HG02610 (cell line): ENCODE data around the gene VTA1.
"Not testable (repeated sequence)": the region's sequence is repeated elsewhere in the genome, so short reads cannot be mapped to it uniquely, and the experiment has no call there.

Experiments
- ATAC-seq: cut with Tn5 transposase; IDR thresholded peaks from one replicate; pipeline ENCODE4 v1.9.1; 2021; ENCODE audit warnings: mild to moderate bottlenecking, moderate library complexity; ENCODE audit not compliant: unreplicated experiment

The VTA1 gene

DNA sequence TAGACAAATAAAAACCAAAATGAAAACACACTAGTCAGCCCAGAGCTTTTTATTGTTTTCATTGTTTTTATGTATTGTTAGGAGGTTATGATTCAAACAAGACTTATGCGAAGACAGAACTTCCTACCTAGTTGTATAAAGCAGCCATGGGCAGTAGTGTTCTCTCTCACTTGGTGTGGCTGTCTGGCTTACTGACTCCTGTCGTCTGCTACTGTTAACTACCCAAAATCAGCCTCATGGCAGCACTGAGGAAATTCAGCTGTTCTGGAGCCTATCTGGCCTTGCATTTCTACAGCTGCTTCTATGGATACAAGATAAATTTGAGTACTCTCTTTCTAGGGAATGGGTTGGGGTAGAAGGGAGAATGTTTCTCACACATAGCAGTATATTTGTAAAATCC, 20.4 kb downstream of the VTA1 start:
- no peak for ATAC-seq

DNA sequence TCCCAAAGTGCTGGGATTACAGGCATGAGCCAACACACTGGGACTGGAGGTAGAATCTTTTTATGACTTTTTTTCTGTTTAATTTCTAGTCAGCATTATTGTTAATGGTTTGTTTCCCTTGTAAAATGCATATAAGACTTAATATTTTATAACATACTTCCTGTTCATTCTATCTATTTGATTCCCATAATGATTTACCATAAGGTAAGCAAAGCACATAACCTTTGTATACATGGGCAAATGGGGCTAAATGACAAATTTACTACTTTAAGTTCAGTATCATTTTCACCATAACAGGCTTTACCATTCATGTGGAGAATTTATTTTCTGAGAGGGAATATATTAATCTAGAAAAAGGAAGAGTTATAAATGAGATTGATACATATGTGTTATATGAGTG, 24.3 kb downstream of the VTA1 start:
- no peak for ATAC-seq

DNA sequence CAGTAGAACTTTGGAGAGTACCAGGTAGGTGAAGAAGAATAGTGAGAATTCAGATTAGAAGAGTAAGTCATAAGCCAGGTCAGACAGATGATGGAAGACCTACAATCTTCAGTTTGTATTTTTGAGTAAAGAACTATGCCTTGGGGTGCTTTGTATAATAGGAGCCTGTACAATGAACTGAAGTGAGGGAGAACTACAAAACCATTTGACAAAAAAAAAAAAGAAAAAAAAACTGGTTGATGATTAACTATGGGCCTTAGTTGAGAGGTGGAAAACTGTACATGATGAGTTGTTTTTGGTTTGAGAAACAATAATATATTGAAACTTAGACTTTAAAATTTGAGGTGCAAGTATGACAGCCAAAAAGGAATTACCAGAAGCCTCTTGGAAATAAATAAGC, 25.7 kb downstream of the VTA1 start:
- no peak for ATAC-seq

DNA sequence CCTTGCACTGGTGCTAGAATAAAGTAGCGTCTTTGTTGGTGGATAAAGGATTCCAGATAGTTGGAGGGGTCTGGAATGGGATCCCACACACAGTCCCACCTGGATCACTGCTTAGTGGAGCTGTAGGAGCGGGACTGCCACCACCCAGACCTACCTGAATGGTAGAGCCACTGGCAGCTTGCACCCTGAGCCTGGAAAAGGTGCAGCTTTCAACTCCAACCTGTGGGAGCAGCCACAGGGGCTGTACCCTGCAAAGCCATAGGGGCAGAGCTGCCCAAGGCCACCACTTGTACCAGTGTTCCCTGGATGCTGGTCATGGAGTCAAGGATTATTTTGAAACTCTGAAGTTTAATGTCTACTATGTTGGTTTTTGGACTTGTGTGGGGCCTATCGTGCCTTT, 26.9 kb downstream of the VTA1 start:
- ATAC-seq: no peak

DNA sequence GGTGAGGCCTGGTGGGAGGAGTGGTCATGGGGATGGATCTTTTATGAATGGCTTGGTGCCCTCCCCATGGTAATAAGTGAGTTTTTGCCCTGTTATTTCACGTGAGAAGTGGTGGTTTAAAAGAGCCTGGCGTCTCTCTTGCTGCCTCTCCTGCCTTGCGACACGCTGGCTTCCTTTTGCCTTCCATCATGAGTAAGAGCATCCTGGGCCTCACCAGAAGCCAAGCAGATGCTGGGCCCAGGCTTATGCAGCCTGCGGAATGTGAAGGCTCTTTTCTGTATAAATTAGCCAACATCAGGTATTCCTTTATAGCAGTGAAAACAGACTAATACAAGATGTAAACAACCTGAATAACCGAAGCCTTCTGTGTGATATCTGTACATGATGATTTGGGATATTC, 27.6 kb downstream of the VTA1 start:
- no peak for ATAC-seq

DNA sequence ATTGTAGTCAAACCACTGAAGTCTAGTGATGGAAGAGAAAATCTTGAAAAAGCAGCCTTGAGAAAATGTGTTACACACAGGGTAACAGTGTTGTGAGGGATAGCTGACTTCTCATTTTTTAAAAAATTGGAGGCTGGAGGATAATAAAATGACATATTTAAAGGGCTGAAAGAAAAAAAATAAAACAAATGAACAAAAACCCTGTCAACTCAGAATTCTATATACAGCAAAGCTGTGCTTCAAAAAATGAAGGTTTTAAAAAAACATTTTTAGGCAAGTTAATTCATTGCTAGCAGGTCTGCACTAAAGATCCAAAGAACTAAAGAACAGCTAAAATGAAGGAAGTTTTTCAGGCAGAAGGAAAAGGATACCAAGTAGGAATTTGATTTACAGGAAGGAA, 31.1 kb downstream of the VTA1 start:
- no peak for ATAC-seq

DNA sequence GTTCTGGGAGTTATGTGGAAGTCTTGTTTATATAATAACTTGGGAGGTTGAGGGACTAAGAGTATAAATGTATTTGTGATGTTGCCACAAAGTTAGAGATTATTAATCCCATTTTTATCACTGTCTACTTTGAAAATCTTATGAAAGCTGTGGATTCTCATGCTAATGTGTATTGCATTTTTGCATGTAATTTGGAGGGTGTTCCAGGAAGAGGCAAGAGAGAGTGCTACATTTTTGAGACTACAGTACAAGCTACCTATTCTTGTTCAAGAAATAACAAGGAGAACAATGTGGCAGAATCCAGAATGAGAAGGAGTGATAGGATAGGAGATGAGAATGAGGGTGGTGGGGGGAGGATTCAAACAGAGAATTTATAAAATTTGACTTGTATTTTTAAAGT, 34.9 kb downstream of the VTA1 start:
- no peak for ATAC-seq

DNA sequence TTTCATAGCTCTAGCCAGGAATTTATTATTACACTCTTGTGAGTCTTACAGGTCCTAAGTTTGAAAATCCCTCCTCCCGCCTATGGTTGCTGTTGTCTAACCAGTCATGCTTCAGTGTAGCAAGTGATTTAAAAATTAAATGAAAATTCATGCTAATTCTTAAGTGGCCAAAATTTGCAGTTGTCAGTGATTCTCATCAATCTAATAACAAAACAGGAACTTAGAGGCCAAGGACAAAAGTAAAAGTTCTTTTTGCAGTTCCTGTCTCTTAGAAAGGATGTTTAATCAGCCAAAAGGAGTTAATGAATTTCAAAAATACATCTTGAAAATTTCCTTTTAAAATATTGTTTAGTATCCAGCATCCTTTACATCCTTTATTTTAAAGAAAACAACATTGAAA, 36.3 kb downstream of the VTA1 start:
- no peak for ATAC-seq

DNA sequence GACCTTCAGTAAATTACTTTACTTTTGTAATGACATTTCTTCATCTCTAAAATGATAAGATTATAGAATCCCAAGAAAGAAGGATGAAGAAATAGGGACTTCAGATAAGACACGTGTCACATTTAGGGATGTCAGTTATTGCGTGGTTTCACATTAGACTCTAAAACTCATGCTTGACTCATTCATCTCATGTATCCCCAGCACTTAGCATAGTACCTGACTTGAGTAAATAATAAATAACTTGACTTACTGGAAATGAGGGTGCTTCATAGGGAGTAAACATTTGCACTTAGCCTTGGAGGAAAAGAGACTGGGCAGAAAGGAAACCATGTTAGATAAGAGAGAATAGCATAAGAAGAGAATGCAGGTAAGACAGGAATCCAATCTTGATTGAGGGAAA, 37.2 kb downstream of the VTA1 start:
- no peak for ATAC-seq

DNA sequence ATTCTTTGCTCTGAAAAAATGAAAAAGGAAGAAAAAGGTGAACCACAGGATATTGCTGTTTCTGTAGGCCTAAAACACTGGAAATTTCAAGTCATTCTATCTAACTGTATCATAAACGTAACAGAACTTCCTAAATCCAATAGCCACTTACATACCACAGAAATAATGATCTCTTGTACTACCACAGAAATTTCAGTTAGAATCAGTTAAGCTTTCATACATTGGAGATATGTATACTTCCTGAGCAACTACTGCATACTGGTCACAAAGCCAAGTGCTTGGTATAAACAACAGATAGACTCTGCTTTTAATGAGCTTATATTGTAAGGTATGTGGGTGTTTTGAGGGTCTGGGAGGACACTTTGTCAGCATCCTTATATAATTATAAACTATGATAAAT, 38.6 kb downstream of the VTA1 start:
- no peak for ATAC-seq

DNA sequence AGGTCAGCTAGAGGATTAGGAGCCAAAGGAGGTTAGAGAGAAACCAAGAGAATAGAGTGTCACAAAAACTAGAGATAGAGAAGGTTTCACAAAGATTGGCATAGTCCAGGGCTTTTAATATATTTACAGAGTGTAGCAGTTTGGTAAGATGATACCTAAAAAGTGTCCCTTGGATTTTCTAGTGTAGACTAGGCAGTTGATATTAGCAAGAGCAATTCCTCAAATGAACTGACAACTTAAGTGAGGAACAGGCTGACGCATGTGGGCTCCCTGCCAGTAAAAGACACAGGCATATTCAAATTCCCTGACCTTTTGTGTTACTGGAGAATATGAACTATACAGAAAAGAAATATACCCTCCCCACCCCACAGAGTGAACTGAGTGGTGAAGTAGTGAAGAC, 40.1 kb downstream of the VTA1 start:
- ATAC-seq: no peak

DNA sequence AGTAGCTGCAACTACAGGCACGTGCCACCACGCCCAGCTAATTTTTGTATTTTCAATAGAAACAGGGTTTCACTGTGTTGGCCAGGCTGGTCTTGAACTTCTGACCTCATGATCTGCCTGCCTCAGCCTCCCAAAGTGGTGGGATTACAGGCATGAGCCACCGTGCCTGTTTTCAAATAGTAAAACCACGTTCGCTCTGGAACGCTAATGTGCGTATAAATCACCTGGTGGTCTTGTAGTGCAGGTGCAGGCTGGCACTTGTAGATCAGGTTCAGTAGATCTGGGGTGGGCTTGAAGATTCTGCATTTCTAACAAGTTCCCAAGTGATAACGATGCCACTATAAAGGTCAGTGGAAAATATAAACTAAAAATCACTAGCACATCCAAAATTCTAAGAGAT, 41.3 kb downstream of the VTA1 start:
- ATAC-seq: not testable (repeated sequence)

DNA sequence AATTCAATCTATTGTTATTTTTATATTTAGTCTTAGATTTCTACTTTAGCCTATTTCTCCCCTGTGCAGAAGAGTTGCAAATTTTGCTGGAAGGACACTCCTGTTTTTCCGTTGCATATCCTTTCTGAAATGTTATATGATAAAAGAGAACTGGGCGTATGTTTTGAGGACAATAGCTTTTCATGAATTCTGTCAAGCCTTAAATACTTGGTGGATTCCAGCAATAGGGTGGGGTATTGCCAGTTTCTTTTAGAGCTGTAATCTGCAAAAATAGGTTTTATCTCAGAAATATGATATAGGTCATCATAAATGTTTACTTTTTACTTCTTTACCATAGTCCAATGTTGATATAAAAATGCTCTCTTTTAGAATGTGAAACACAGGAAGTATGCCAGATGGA, 42.0 kb downstream of the VTA1 start:
- no peak for ATAC-seq

DNA sequence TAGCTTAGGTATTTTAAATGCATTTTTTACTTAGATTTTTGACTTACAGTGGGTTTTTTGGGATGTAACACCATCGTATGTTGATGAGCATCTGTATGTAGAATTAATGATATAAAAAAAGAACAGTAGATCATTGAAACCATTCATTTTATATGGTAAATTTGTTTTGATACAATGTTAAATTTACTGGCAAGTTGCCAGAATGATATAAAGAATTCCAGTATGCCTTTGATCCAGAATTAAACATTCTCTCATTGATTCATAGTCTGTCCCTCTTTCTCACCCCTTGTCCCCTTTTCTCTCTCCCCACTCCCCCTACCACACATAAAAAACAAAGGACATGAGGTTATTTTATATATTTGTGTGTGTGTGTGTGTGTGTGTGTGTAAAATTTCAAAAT, 45.3 kb downstream of the VTA1 start:
- no peak for ATAC-seq

DNA sequence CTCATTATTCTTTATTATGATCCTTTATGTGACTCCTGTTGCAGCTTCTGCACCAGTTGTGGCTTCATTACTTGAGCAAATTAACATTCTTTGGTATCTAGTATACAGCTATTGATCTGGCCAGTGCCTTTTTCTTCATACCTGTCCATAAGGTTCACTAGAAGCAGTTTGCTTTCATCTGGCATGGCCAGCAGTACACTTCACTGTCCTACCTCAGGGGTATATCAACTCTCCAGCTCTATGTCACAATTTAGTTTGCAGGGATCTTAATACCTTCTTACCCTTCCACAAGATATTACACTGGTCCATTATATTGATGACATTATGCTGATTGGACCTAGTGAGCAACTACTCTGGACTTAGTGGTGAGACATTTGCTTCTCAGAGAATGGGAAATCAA, 46.6 kb downstream of the VTA1 start:
- ATAC-seq: no peak

DNA sequence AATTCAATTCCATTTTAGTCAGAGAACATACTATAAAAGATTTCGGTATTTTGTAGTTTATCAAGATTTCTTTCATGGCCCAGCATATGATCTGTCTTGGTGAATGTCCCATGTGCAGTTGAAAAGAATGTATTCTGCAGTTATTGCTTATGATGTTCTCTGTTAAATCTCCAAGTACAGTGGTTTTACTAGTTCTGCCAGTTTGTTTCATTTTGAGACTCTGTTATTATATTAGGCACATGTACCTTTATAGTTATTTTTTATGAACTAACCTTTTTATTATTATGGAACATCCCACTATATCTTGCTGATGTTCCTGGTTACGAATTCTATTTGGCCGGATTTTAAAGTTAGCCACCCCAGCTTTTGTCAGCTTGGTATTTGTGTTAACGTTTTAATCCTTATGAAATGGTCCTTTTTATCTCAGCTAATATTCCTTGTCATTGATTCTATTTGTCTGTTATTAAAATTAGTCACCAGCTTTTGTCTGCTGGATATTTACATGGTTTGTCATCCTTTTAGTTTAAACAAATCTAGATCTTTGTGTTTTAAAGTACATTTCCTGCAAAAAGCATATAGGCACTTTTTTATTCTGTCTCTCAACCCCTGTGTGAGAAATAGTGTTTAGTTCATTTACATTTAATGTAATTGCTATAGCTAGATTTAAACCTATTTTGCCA, 48.9 kb downstream of the VTA1 start:
- ATAC-seq: no peak

DNA sequence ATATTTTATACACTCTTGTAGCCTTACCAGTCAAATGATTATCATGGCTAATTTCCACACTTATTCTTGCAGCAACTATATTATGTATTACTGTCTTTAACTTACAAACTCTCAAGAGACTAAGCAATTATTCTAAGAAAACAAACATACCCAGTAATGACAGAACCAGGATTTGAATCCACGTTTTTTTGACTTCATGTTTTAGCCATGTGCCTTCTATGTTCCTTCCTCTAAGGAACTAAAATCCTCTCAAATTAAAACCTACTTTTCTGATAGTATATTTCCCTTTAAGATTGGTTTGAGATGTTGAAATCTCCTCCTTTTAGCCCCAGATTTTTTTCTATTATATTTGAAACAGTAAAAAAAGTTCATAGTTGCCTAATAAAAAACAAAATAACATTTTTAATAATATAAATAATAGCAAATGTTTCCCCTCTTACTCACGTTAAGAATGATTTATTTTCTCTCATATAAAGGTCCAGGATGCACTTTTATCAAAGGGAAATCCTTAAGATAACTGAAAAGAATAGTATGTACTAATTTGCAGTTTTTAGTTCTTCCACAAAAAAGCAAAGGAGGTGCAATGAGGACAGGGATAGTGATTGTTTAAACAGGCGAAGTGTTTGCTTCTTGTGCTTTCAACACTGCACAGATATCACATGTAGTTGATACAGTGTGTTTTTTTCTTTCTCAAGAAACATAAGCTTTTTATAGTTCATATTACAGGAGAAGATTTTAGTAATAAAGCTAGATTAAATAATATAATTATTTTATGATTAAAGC, 54.0 kb downstream of the VTA1 start:
- ATAC-seq: no peak

DNA sequence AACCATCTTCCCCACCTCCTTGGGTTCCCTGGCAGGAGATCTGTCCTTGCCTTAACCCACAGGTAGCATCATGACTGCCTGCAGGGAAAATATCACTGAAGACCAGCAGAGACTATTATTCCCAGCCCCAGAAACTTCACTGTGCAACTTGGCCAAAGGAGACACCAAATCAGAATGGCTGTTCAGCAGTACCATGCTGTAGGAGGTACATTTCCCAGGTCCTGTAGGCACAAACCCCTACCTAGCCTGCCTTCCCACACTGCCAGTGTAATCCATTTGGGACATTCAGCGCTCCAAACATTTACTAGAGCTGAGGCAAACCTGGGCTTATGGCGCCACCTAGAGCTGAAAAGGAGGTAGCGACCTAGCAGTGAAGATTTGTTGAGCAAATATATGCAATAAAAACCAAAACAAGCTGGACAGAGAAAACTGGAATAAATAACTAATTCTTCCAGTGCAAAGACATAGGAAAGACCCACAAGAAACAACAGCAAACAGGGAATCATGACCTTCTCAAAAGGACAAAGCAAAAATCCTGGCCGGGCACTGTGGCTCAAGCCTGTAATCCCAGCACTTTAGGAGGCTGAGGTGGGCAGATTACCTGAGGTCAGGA, 60.3 kb downstream of the VTA1 start:
- ATAC-seq: no peak

DNA sequence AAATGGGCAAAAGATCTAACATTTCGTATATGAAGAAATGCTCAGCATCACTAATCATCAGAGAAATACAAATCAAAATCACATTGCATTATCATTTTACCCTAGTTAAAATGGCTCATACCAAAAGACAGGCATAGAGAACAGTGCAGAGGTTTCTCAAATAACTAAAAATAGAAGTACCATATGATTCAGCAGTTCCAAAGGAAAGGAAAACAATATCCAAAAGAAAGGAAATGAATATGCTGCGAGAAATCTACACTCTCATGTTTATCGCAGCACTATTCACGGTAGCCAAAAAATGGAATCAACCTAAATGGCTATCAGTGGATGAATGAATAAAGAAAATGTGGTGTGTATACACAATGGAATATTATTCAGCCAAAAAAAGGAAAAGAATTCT, 63.5 kb downstream of the VTA1 start:
- ATAC-seq: no peak

DNA sequence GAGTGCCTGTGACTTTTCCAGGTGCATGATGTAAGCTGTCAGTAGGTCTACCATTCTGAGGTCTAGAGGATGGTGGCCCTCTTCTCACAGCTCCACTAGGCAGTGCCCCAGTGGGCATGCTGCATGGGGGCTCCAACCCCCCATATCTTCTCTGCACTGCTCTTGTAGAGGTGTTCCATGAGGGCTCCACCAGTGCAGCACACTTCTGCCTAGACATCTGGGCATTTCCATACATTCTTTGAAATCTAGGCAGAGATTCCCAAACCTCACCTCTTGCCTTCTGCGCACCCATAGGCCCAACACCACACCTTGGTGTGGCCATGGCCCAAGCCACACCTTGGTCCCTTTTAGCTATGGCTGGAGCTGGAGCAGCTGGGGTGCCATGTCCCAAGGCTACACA, 66.3 kb downstream of the VTA1 start:
- no peak for ATAC-seq

DNA sequence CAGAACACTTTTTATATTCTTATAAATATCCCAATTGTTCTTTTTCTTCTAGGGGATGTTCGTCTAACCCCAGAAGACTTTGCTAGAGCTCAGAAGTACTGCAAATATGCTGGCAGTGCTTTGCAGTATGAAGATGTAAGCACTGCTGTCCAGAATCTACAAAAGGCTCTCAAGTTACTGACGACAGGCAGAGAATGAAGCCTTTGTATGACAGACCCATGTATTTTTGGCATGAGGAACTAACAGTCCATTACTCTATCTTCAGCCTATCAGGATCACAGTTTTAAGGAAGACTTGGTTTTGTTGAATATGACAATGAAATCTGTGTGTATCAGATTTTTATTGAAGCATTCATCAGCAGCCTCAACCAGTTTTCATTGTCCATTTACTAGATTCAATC, 71.4 kb downstream of the VTA1 start:
- ATAC-seq: no peak

DNA sequence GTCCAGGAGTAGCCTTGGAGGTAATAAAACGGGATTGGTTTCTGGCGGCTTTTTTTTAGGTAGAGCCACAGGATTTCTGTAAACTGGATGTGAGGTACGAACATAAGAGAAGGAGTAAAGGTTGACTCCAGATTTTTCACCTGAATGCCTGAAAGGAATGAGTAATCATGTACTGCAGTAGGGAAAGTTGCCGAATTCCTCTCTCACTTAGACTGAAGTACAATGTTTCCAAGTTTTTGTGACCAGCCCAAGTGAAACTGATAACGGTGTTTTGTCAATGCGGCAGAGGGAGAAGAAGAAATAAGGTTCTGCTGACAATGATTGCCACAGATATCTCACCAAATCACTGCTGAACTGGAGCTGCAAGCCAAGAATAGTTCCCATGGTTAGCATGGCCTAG, 75.0 kb downstream of the VTA1 start:
- no peak for ATAC-seq
